ENCODE data around the gene INSC. TPM values are rescaled to one million over a fixed set of nuclear protein-coding genes. Genes with fewer than 3 reads are reported as not detected.

INSC gene
- total RNA-seq, 1 experiment from 2014 or later, result not detected

GRCh38 chr11:15192005-15192556, 77.4 kb downstream of the INSC start:
- CTCF ChIA-PET, result no interaction called here
- no peak for TF ChIP-seq CTCF (IDR thresholded peaks at IDR 0.05; ENCODE audit: unreplicated experiment)
- no peak overlapping the region for H3K4me3 Mint-ChIP-seq (ENCODE audit: low read depth, unreplicated experiment)
- DNase-seq, result no peak
- BruUV-seq (replicated peaks), result no TSS peak
- no peaks in the 10 kb centered on the region for H3K36me3 Mint-ChIP-seq (ENCODE audit: insufficient read depth, unreplicated experiment)
- peaks cover 17% of the 10 kb centered on the region for H3K4me1 Mint-ChIP-seq (ENCODE audit: low read depth, unreplicated experiment)
- no peak overlapping the region for H3K27ac Mint-ChIP-seq (ENCODE audit: unreplicated experiment)
- H3K9me3 Mint-ChIP-seq (ENCODE audit: low read depth, unreplicated experiment), result no peaks in the 10 kb centered on the region
- H3K27me3 Mint-ChIP-seq (ENCODE audit: unreplicated experiment), result peaks cover 13% of the 10 kb centered on the region
- intact Hi-C loops (cut with micrococcal nuclease; ENCODE audit: unreplicated experiment), result no loop called here

GRCh38 chr11:15194671-15195415, 80.1 kb downstream of the INSC start:
- H3K27me3 Mint-ChIP-seq (ENCODE audit: unreplicated experiment), result no peaks in the 10 kb centered on the region
- no peak overlapping the region for H3K4me3 Mint-ChIP-seq (ENCODE audit: low read depth, unreplicated experiment)
- TF ChIP-seq CTCF (IDR thresholded peaks at IDR 0.05; ENCODE audit: unreplicated experiment), result no peak
- peaks cover 17% of the 10 kb centered on the region for H3K4me1 Mint-ChIP-seq (ENCODE audit: low read depth, unreplicated experiment)
- H3K36me3 Mint-ChIP-seq (ENCODE audit: insufficient read depth, unreplicated experiment), result no peaks in the 10 kb centered on the region
- no peaks in the 10 kb centered on the region for H3K9me3 Mint-ChIP-seq (ENCODE audit: low read depth, unreplicated experiment)
- CTCF ChIA-PET, result interaction anchor here (0.6 to 1.2 kb wide), 3 partner anchors 89 to 219 kb away, joined by 3 to 4 read pairs (median 3); no protein-coding TSS in a partner anchor
- no peak for DNase-seq
- no TSS peak for BruUV-seq (replicated peaks)
- intact Hi-C loops (cut with micrococcal nuclease; ENCODE audit: unreplicated experiment), result no loop called here
- no peak overlapping the region for H3K27ac Mint-ChIP-seq (ENCODE audit: unreplicated experiment)

- no peaks in the 10 kb centered on the region for H3K27me3 Mint-ChIP-seq (ENCODE audit: unreplicated experiment)
- DNase-seq, result no peak
- no TSS peak for BruUV-seq (replicated peaks)
- CTCF ChIA-PET, result interaction anchor here (0.8 to 1.2 kb wide), 2 partner anchors 89 to 94 kb away, joined by 3 to 4 read pairs; no protein-coding TSS in a partner anchor
- H3K4me1 Mint-ChIP-seq (ENCODE audit: low read depth, unreplicated experiment), result peaks cover 17% of the 10 kb centered on the region
- intact Hi-C loops (cut with micrococcal nuclease; ENCODE audit: unreplicated experiment), result no loop called here
- H3K27ac Mint-ChIP-seq (ENCODE audit: unreplicated experiment), result no peak overlapping the region
- H3K36me3 Mint-ChIP-seq (ENCODE audit: insufficient read depth, unreplicated experiment), result no peaks in the 10 kb centered on the region
- no peaks in the 10 kb centered on the region for H3K9me3 Mint-ChIP-seq (ENCODE audit: low read depth, unreplicated experiment)
- H3K4me3 Mint-ChIP-seq (ENCODE audit: low read depth, unreplicated experiment), result no peak overlapping the region
- no peak for TF ChIP-seq CTCF (IDR thresholded peaks at IDR 0.05; ENCODE audit: unreplicated experiment)
Measured at GRCh38 chr11:15195454-15196200, 80.9 kb downstream of the INSC start.

- no peaks in the 10 kb centered on the region for H3K36me3 Mint-ChIP-seq (ENCODE audit: insufficient read depth, unreplicated experiment)
- no peak overlapping the region for H3K27ac Mint-ChIP-seq (ENCODE audit: unreplicated experiment)
- H3K27me3 Mint-ChIP-seq (ENCODE audit: unreplicated experiment), result peaks cover under 1% of the 10 kb centered on the region
- peaks cover 17% of the 10 kb centered on the region for H3K4me1 Mint-ChIP-seq (ENCODE audit: low read depth, unreplicated experiment)
- intact Hi-C loops (cut with micrococcal nuclease; ENCODE audit: unreplicated experiment), result no loop called here
- DNase-seq, result no peak
- no peaks in the 10 kb centered on the region for H3K9me3 Mint-ChIP-seq (ENCODE audit: low read depth, unreplicated experiment)
- CTCF ChIA-PET, result no interaction called here
- BruUV-seq (replicated peaks), result no TSS peak
- H3K4me3 Mint-ChIP-seq (ENCODE audit: low read depth, unreplicated experiment), result no peak overlapping the region
- no peak for TF ChIP-seq CTCF (IDR thresholded peaks at IDR 0.05; ENCODE audit: unreplicated experiment)
Measured at GRCh38 chr11:15196704-15197103, 82.0 kb downstream of the INSC start.
